Dedifferentiated amniotic fluid mesenchymal stem cell (primary cell): ENCODE results near the gene CD200R1.

Source experiments
- DNase-seq: peaks from one replicate; pipeline ENCODE4 v3.0.0-alpha.2; 2016; ENCODE audit errors: extremely low spot score

The CD200R1 gene, protein sequence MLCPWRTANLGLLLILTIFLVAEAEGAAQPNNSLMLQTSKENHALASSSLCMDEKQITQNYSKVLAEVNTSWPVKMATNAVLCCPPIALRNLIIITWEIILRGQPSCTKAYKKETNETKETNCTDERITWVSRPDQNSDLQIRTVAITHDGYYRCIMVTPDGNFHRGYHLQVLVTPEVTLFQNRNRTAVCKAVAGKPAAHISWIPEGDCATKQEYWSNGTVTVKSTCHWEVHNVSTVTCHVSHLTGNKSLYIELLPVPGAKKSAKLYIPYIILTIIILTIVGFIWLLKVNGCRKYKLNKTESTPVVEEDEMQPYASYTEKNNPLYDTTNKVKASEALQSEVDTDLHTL

DNA sequence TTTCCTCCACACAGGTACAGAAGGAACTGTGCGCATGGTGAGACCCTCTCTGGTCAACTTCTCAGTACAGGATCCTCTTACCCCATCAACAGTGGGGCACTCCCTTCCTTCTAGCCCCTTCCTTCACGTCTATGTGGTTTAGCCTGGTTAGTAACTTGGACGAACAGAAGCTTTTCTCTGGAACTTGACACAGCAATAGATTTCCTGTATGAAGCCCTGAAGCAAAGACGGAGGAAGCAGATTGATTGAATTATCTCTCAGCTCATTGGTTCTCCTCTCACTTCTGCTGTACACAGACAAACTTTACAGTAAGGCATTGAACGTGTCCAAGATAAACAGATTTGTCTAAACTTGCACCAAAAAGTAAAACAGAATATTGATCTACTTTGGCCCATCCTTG is at the start of gene CD200R1:
TSS of gene CD200R1 (minus strand) at position 210 of the 400 bp plus-strand sequence. CDS start 246 bp downstream, outside the sequence.
- no peak for DNase-seq

- DNase-seq: no peak
These were observed 46.6 kb upstream of the CD200R1 start for GRCh38 chr3:113021471-113021870.

GRCh38 chr3:113019182-113020137 is 44.6 kb upstream of the CD200R1 start:
- peak; percentile 93 for DNase-seq

DNA sequence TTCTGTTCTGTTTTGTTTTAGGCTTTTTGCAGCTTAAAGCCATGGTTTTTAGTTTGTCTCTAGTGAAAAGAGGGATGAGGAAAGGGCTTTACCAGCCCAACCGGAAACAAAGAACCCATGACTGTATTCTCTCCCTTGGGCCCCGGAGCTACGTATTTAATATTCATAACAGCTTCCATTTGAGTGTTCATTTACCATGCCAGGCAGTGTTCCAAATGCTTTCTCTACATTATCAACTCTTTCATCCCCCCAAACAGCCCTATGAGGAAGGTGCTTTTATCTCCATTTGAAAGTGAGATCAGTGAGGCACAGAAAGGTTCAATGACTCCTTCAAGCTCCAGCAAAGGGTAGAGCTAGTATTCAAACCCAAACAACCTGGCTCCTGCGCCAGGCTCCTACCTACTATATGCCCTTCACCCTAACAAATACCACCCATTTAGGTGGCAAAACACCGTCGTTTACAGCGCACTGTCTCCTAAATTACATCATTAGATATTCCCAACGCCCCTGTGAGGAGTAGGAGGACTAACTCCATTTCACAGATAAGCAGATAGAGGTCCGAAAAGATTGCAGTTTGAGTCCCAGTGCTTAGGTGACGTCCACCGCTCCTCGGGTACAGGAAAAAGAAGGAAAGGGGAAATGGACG is 43.8 kb upstream of the CD200R1 start:
- DNase-seq: peak; percentile 27

DNA sequence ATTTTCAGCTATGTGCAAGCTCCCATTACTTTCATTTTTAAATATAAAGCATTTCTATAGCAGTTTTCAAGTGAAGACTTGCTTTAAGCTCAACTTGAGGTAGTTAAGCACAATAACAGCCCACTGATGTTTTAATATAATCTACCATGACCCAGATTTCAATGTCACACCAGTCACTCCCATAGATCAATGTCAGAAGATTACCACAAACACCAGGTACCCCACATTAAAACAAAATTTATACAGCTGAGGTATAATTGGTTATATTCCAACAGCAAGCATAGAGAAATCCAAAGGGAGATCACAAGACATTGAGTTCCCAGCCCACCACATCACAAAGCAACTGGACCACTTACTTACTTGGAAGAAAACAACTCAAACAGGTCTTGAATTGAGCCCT is 38.7 kb upstream of the CD200R1 start:
- DNase-seq: no peak

- DNase-seq: no peak
These were observed 33.2 kb upstream of the CD200R1 start for GRCh38 chr3:113008117-113008516.

DNA sequence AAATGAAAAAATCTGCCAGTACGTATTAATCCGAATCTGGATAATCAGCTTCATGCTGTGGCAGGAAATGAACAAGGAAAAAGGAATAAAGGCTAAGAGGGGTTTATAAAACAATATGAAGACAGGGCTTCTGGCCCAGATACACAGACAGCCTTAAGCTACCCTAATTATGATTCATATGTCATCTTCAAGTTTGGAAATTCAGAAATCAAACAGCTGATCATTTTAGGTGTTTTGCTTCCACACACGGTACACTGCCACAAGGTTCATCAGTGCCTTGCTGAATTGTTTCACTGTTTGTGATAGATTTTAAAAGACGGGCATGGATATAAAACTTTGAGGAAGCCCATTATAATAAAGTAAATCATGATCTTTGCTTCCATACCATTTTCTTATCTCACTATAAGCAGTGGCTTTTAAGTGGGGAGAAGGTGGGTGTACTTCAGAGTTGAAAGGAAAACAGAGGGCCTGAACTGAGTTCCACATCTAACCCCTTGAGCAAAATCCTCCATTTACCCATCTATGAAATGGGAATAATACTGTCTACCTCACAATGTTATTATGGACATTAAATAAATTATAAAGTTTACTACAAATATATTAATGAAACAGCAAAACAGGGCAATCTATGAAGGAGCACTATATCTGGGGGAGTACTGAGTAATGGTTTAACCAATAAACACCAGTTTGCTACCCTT is 31.6 kb upstream of the CD200R1 start:
- no peak for DNase-seq

- DNase-seq: no peak
These were observed 30.7 kb upstream of the CD200R1 start for GRCh38 chr3:113005611-113006010.

DNA sequence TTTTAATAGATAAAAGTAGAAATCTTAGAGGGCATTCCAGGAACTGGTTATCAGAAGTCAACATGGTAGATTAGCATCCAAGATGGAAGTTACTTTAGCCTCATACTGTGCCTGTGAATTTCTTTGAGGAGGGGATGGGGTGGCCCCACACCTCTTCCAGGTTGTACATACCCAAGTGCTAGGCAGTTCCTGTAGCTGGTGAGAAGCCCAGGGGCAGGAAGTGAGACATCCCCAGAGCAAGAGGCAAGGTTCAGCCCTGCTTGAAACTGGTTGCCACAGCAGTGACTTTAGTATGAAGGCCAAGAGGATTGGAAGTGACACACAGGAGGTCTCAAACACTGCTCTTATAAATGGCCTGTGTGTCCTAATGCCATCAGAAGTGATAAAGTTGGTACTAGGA is 27.8 kb upstream of the CD200R1 start:
- no peak for DNase-seq

DNA sequence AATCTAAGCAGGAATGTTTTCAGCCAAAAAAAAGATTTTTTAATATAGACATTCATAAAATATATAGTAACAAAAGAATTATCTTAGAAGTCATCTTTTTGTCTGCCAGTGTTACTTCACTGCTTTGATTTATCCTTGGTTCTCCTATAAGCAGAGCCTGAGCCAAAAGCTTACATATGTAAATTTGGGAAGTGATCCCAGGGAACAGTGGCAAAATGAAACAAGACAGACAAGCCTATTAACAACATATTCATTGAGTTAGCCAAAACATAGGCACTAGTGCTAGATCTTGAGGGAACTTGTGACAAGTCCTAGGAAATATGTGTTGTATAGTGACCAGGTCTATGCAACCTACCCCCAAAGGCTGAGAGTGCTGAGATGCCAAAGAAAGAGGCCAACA is 27.1 kb upstream of the CD200R1 start:
- no peak for DNase-seq

DNA sequence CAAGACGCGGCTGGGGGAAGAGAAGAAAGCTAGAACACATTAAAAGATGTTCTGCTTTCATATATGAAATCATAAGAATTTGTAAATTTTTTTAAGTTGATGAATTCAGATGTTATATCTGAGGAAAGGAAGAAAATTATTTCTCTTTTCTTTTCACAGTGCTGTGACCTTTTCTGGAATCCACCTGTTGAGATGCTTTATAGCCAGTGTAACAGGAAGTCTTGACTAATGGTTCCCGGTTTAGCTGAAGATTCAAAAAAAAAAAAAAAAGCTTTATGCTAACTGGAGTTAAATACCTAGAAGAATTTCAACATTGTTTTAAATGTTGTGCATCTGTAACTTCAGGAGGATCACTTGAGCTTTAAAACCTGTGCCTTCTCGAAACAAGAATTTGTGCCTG is 25.8 kb upstream of the CD200R1 start:
- no peak for DNase-seq

- DNase-seq: no peak
These were observed 20.9 kb upstream of the CD200R1 start for GRCh38 chr3:112995800-112996199.

DNA sequence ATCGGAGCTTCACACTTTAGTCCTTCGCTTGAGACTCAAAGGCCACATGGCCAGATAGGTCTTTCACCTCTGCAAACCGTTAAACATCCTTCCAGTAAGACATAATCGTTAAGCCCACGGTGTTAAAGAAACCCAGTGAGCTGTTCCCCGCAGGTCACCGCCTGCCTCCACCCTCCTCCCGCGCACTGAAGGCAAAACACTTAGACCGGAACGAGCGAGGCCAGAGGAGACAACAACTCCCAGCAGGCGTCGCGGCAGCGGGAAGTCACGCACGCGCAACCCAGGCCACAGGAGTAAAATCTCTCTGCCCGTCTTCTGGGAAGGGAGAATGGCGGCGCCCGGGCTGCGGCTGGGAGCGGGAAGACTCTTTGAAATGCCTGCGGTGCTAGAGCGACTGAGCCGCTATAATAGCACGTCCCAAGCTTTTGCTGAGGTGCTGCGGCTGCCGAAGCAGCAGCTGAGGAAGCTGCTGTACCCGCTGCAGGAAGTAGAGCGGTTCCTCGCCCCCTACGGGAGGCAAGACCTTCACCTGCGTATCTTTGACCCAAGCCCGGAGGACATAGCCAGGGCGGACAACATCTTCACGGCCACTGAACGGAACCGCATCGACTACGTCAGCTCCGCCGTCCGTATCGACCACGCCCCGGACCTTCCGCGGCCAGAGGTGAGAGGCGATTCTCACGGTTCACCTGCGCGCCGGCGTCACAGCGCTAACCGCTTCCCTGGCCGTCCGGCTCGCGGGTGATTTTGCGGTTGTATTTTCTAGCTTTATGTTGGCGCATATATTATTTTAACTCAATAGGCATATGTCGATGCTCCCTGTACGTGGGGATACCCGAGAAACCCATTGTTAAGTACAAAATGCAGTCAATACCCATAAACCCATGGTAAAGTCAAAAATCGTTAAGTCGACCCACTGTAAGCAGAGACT is 16.0 kb upstream of the CD200R1 start, which contains the start of gene GTPBP8:
TSS of gene GTPBP8 (plus strand) at position 313 of the 931 bp plus-strand sequence. CDS start at position 329, 16 bp downstream.
- DNase-seq: peak; percentile 90

GRCh38 chr3:112987710-112988334 is 12.9 kb upstream of the CD200R1 start:
- no peak for DNase-seq

DNA sequence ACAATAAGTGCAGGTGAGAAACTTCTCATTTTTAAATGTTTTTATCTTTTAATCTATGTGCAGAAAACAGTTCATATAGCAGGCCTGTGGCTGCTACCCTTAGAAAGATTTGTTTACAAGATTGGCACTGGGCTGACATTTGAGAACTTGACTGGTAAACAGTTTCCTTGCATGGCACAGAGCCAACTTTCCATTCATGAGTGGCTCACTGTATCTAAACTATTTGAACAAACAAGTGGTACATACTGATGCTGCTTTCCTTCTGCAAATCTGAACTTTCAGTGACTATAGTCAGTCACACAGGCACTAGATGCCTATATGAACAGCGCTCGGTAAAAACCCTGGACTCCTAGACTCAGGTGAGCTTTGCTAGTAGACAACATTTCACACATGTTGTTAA is 9.6 kb upstream of the CD200R1 start:
- no peak for DNase-seq

GRCh38 chr3:112982710-112983109 is 7.8 kb upstream of the CD200R1 start:
- no peak for DNase-seq

DNA sequence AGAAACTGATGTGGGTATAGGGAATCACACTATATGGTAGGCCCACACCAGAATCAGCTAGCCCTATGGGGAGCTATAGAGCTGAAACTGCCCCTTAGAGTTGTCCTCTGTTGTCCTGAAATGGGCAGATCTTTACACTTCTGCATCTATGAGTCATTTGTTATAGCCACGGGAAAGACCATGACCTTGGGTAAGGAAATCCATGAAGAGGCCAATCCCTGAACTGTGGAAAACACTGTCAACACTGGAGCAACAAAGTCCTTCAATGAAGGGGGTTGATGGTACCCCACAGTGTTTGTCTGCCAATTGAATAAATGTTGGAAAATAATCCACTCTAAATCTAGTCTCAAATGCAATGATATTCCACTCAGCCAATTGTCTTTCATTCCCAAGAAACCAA is 5.2 kb upstream of the CD200R1 start:
- DNase-seq: no peak

- DNase-seq: peak; percentile 67
These were observed 4.4 kb upstream of the CD200R1 start for GRCh38 chr3:112979244-112979832.

DNA sequence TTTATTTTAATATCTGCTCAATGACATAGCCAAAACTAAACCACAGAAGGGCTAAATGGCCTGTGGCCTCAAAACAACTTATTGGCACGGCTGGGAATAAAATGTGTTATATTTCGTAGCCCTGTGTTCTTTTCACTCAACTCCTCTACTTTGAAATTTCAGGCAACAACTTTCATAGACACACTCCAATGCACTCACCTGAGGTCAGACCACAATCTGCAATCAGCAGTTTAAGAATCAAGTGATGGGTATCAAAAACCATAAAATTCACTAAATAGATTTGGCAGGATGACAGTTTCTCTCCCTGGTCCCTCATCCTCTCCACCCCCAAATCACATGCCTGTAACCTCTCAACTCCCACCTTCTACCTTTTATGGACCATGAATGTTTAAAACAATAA is 2.0 kb upstream of the CD200R1 start:
- DNase-seq: no peak

DNA sequence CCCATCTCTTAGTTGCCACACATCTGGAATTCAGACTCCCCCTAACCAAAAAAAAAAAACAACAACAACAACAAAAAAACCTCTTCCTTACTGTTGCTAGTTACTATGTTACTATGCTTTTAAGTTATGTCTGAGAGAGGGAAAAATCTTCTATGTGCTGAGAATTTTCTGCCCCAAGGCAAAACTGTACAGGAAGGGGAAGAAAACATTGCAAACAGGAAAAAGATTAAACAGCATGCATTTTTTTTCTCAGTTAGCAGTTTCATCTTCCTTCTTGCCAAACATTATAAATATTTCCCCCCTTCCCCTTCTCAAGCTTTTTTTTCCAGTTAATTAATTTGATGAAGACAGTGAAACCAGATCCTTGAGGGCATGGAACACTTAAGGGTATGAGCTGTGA is 1.1 kb upstream of the CD200R1 start:
- DNase-seq: no peak
